ENCODE results near the gene SLC9A9.
A peak's percentile ranks its signal among the peaks of the same experiment; 100 is the strongest.
"Not testable (repeated sequence)": the region's sequence is repeated elsewhere in the genome, so short reads cannot be mapped to it uniquely, and the experiment has no call there.

The SLC9A9 gene
- 2.0 to 22.7 reads per million in 2 experiments for total RNA-seq

DNA sequence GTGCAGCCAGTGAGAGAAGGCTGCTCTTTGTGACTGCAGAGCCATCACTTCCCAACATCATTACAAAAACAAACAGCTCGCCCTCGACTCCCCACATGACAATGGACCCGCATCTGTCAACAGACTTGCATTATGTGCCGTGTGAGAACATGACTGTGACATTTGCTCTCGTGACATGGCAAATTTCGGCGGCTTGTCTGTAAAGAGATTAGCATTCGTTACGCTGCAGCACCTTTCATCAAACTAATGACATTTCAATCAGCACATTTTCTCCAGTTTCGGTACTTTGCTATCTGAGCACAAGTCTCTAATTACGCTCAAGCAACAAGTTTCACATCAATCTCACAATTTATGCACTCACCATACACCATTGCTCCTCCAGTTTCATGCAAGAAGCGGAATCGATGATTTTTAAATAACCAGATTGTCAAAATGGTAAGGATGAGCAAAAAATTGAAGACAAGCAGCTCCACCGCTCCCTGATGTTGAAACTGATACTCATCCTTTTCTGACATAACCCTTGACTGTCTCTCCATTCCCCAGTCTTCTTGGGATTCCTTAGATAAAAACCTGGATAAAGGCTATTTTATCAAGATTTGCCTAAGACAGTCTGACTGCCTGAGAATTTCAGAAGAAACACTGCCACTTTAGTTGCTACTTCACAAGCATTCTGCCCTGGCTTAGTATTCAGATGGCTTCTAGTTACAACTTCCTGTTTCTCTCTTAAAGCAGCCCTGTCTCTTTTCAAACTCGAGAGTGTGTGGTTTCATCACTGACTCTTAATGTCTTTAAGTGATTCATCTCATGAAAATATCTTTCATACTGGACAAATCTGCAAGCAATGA is at the start of gene SLC9A9:
Gene SLC9A9, minus strand, starts transcription at position 682 of the 845 bp plus-strand sequence. Its CDS starts 146 bp downstream, at position 536.
- DNase-seq (ENCODE audit: low read depth), result peak; percentile 29

GRCh38 chr3:143897576-143898295 is 49.5 kb upstream of the SLC9A9 start:
- DNase-seq (ENCODE audit: low read depth), result no peak

GRCh38 chr3:143896486-143896885 is 48.2 kb upstream of the SLC9A9 start:
- no peak for DNase-seq (ENCODE audit: low read depth)

DNA sequence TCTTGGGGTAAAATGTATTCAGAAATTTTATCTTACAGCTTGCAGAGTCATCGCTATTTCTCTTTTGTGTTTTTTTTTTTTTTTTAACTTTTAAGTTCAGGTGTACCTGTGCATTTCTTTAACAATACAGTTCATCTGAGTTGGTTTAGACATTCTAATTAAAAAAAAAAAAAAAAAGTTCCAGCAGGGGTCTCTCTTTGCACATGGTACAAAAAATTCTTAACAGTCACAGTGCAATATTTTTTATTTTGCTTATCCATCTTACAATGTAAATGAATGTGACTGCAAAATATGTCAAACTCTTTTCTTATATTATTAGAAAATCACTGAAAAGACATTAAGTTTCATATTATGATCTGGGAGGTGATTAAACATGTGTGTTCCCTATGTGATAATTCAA is 47.5 kb upstream of the SLC9A9 start:
- no peak for DNase-seq (ENCODE audit: low read depth)

GRCh38 chr3:143888846-143889245 is 40.6 kb upstream of the SLC9A9 start:
- no peak for DNase-seq (ENCODE audit: low read depth)

GRCh38 chr3:143888166-143888565 is 39.9 kb upstream of the SLC9A9 start:
- no peak for DNase-seq (ENCODE audit: low read depth)

- DNase-seq (ENCODE audit: low read depth), result no peak
These were observed 37.6 kb upstream of the SLC9A9 start for GRCh38 chr3:143885780-143886427.

DNA sequence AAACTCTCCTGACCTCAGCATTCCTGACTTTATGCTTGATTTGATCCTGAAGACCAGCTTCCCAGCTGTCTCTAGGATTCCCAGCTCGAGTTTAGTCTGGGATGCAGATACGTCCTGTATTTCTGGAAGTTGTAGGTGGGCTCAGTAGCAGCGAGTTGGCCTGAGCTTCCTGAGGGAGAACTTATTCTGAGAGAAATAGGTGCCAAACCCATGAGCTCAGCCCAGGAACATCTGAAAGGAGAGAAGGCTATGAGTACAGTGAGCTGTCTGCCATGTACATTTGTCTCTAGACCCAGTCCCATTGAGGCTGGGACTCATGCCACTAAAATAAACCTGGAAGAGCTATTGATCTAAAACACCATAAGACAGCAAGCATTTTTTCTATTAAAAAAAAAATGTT is 36.6 kb upstream of the SLC9A9 start:
- DNase-seq (ENCODE audit: low read depth), result no peak

DNA sequence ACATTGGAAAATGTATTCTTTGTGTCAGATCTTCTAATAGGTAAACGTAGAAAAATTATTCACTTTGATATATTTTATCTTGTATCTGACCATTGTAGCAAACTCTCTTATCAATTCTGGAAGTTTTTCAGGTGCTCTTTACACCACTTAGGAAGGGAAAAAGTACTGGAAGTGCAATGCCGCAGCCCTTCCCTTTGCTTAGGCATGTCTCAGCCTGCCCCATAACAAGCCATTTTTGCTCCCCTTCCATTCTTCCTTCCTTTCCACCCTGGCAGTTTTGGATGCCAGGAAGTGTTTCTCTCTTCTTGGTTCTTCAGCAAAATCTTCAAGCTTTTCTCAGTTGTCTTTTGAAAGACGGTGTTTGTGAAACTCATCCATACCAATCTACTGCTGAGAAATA is 34.9 kb upstream of the SLC9A9 start:
- no peak for DNase-seq (ENCODE audit: low read depth)

- no peak for DNase-seq (ENCODE audit: low read depth)
These were observed 32.8 kb upstream of the SLC9A9 start for GRCh38 chr3:143881095-143881494.

DNA sequence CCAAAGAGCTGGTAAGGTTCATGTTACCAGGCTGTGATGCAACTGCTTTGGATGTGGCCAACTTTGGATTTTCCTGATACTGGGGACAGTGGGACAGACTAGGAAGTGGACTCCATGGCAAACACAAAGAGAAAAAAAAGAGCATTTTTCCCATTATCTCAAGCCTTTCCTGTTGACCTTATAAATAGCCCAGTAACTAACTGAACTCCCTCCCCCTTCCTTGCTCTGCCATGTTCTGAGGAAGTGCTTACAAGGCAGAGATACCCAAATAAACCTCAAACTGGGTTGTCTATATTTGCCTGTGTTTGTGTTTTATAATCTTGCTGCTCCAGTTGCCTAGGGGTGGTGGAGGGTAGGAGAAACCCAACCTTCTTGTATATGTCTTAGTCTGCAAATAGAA is 27.3 kb upstream of the SLC9A9 start:
- DNase-seq (ENCODE audit: low read depth), result no peak

- DNase-seq (ENCODE audit: low read depth), result not testable (repeated sequence)
These were observed 25.3 kb upstream of the SLC9A9 start for GRCh38 chr3:143873553-143873952.

DNA sequence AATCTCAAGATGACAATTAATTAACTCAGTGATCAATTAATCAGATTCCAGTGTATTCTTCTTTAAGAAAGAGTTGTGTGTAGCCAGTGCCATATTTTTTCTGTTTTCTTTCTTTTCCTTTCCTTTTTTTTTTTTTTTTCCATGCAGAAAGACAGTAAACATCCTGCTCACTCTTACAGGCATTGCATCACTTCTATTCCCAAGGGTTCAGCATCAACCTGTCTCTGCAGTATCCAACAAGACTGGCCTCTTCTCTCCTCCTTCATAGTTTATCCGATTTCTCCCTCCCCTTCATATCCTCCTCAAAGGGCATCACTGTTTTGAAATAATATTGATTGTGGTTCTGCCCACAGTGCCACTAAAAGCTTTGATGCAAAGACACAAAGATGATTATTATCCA is 17.0 kb upstream of the SLC9A9 start:
- DNase-seq (ENCODE audit: low read depth), result no peak

GRCh38 chr3:143859465-143860203 is 11.4 kb upstream of the SLC9A9 start:
- DNase-seq (ENCODE audit: low read depth), result no peak

DNA sequence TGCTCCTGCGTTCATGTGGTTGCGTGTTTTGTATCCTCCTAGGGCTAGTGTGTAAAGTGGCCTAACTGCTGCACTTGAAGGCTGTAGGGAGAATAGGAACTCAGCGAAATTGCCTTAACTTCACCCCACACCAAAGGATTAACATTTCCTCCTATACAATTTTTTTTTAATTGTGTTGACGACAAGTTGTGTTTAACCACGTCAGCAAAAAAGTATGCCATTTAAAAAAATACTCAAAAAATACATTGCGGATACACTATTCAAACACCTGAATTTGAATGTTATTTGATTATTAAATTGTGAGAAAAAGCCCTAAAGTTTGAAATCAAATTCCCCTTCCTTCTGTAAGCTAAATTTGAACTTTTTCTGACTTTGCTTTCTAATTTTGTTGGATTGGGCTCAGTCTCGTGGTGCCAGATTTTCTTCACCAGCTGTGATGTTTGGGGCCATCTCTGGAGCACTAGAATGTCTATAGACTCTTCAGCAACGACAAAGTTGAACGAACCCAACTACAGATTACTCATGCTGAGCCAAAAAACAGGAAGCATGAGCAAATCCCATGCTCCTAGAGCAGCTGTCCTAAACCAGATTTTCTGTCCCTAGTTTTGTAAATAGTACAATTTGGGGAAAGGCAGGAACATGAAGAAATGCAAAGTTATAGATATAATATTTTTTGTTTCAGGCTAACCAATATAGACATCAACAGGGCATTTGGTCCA is 8.1 kb upstream of the SLC9A9 start:
- DNase-seq (ENCODE audit: low read depth), result no peak

DNA sequence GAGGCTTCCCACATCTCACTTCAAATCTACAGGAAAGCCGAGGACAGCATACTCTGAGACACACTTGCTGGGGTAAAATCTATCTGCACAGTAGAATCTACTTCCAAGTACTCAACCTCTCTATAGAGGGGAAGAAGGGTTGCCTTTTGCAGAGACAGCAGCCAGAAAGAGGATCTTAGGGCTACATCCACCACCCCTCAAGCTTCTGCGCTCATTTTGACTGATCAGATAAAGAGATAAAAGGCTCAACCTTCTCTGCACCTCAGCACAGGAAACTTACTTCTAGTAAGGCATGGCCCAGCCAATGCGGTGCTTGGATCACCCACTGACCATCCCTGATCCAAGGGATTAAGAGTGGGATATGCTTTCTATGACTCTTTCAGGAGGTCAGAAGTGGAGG is 6.9 kb upstream of the SLC9A9 start:
- no peak for DNase-seq (ENCODE audit: low read depth)

DNA sequence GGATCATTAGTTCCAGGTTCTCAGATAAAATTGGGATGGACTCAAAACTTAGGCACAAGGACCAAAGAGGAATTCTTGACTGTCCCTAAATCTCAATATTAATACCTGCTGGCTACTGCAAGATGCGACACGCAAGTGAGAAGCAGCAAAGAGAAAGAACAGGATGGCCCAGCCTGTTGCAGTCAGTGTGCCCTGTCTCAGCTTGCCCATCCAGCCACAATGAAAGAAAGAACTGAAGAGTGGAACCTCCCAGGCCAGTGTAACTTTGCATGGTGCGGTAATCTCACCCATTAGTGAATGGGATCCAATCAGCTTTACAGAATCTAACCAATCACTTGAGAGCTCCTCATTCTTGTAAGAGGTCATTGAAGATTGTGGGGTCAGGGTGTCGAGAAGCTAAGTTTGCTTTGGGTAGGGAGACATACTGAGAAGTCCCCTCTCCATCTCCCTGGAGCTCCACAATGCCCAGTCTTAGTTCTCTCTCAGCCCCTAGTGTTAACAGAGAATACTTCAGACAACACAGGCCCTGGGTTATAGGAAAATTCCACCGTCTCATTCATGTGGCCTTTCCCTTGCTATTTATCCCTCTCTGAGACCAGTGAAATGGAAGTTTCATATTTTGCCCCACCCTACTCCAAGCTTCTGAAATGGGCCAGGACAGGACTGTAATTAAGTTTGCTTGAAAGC is 3.2 kb upstream of the SLC9A9 start:
- DNase-seq (ENCODE audit: low read depth), result no peak

GRCh38 chr3:143850877-143851276 is 2.6 kb upstream of the SLC9A9 start:
- DNase-seq (ENCODE audit: low read depth), result no peak

DNA sequence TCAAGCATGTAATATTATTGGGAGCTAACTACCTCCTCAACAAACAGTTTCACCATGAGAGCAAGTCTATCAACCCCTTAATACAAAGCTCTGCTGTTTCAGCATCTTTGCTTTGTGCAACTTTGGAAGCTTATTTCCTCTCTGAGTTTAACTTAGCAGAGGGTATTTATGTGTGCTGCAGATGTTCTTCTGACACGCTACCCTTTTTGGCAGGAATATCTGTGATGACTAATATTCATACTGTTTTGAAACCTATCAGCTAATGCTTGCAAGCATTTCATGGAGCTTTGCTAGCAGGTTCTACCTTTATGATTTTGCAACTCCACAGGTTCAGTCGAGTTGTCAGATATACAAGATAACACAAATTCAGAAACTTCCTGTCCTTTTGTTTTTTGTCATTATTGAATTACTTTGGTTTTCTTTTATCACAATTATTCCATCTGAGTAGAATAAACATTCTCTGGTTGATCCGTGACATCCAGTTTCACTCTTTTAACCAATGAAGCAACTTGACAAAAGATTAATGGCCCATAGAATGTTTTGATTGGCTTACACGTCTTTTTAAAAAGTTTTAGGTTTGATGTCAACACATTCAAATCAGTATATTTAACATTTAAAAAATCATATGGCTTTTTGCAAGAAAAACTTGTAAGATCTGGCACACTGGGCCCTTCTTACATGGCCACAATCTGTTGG is 1.7 kb upstream of the SLC9A9 start:
- DNase-seq (ENCODE audit: low read depth), result no peak

- no peak for DNase-seq (ENCODE audit: low read depth)
These were observed 436 bp upstream of the SLC9A9 start for GRCh38 chr3:143848704-143849103.

Measured in T follicular helper cell (primary cell).